ENCODE results near the gene GRM6. TPM values are rescaled to one million over a fixed set of nuclear protein-coding genes. Genes with fewer than 3 reads are reported as not detected.

The GRM6 gene
- total and polyA plus RNA-seq, 7 experiments from 2014 or later: not detected

- Mint-ChIP-seq H3K4me1 (peaks cover 0 to 12% (median 7%) of the 10 kb centered on the region in 7 donors), H3K27ac (no peak overlapping the region), H3K36me3 (peaks cover 0 to 14% (median 5%) of the 10 kb centered on the region in 5 donors), H3K27me3 (peaks cover 14 to 42% (median 34%) of the 10 kb centered on the region in 5 donors), H3K9me3 (peaks cover 0 to 28% (median 15%) of the 10 kb centered on the region in 11 donors), H3K4me3 (no peak overlapping the region)
- POLR2A ChIA-PET: no interaction called here
- Histone ChIP-seq H3K9me3 (ENCODE audit: control insufficient read depth in 2 of 3, low read length in 3 of 3) (no peaks in the 10 kb centered on the region), H3K27ac (ENCODE audit: low read depth, low read length) (no peak overlapping the region), H3K36me3 (ENCODE audit: control insufficient read depth in 2 of 3, insufficient read depth in 3 of 3, low read length in 3 of 3) (no peaks in the 10 kb centered on the region), H3K4me1 (ENCODE audit: control insufficient read depth in 2 of 2, insufficient read depth in 2 of 2, low read length in 2 of 2) (no peaks in the 10 kb centered on the region), H3K27me3 (ENCODE audit: control insufficient read depth in 2 of 2, insufficient read depth in 2 of 2, low read length in 2 of 2) (no peaks in the 10 kb centered on the region), H3K4me3 (ENCODE audit: low read length) (no peak overlapping the region)
- intact Hi-C loops (cut with micrococcal nuclease): no loop called here
- no peak for ATAC-seq
- CTCF ChIA-PET: no interaction called here
- DNase-seq: no peak
These were observed 3.3 kb upstream of the GRM6 start for GRCh38 chr5:178998441-178998840.

DNA sequence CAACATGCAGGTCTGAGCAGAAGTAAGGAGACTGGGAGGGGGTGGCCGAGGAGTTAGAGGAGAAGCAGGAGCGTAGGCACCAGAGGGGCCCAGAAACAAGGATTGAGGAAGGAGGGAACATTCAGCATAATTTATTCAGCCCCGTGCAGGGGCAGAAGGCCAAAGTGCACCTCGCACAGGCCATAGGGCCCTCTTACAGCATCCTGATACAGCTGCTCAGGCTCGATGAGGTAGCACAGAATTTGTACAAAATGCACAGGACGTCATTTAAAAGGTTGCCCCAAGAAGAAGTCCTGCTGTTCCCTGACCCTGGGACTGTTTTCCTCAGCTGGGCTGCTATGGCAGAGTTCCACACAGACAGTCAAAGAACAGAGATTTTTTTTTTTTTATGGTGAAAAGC is 2.1 kb upstream of the GRM6 start:
- peaks cover 0 to 9% (median 4%) of the 10 kb centered on the region in 5 donors for H3K36me3 Mint-ChIP-seq

DNA sequence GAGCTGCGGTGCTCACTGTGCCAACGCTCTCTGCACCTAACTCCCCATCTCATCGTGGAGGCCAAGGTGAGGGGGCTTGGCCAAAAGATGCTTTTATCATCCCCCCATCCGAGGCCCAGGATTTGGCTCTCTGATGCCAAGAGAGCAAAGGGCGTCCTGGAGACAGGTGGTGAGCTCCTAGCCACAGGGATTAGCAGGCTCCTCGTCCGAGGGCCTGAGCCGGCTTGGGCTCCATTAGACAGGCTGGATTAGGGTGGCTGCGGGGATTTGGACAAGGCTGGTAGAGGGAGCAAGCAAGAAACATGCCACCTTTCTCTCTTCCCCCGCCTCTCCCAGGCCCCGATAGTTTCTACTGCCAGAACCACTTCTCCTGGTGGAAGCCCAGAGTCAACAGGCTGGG is 1.0 kb upstream of the GRM6 start:
- no peaks in the 10 kb centered on the region for H3K27me3 ChIP-seq (ENCODE audit: control insufficient read depth in 2 of 2, insufficient read depth in 2 of 2, low read length in 2 of 2)
- ATAC-seq: no peak
- Mint-ChIP-seq H3K4me1 (peaks cover 0 to 15% (median 9%) of the 10 kb centered on the region in 7 donors), H3K9me3 (peaks cover 0 to 19% (median 4%) of the 10 kb centered on the region in 11 donors), H3K4me3 (no peak overlapping the region), H3K27me3 (peaks cover 22 to 46% (median 38%) of the 10 kb centered on the region in 5 donors), H3K36me3 (peaks cover 0 to 8% (median 4%) of the 10 kb centered on the region in 5 donors), H3K27ac (no peak overlapping the region)
- H3K27ac ChIP-seq (ENCODE audit: low read depth, low read length): no peak overlapping the region
- H3K4me1 ChIP-seq (ENCODE audit: control insufficient read depth in 2 of 2, insufficient read depth in 2 of 2, low read length in 2 of 2): no peaks in the 10 kb centered on the region
- POLR2A ChIA-PET: no interaction called here
- DNase-seq: no peak
- H3K36me3 ChIP-seq (ENCODE audit: control insufficient read depth in 2 of 3, insufficient read depth in 3 of 3, low read length in 3 of 3): no peaks in the 10 kb centered on the region
- intact Hi-C loops (cut with micrococcal nuclease): no loop called here
- no peaks in the 10 kb centered on the region for H3K9me3 ChIP-seq (ENCODE audit: control insufficient read depth in 2 of 3, low read length in 3 of 3)
- H3K4me3 ChIP-seq (ENCODE audit: low read length): no peak overlapping the region
- CTCF ChIA-PET: no interaction called here

More for the DNA sequence above, 2.1 kb upstream of the GRM6 start:
- no peaks in the 10 kb centered on the region for H3K27me3 ChIP-seq (ENCODE audit: control insufficient read depth in 2 of 2, insufficient read depth in 2 of 2, low read length in 2 of 2)
- no peak overlapping the region for H3K4me3 ChIP-seq (ENCODE audit: low read length)
- CTCF ChIA-PET: no interaction called here
- H3K27ac ChIP-seq (ENCODE audit: low read depth, low read length): no peak overlapping the region
- ATAC-seq (no peak), DNase-seq (no peak)
- Mint-ChIP-seq H3K4me3 (no peak overlapping the region), H3K9me3 (peaks cover 0 to 20% (median 6%) of the 10 kb centered on the region in 11 donors), H3K27me3 (peaks cover 22 to 45% (median 37%) of the 10 kb centered on the region in 5 donors), H3K27ac (no peak overlapping the region), H3K4me1 (peaks cover 0 to 15% (median 9%) of the 10 kb centered on the region in 7 donors)
- no peaks in the 10 kb centered on the region for H3K4me1 ChIP-seq (ENCODE audit: control insufficient read depth in 2 of 2, insufficient read depth in 2 of 2, low read length in 2 of 2)
- intact Hi-C loops (cut with micrococcal nuclease): no loop called here
- H3K36me3 ChIP-seq (ENCODE audit: control insufficient read depth in 2 of 3, insufficient read depth in 3 of 3, low read length in 3 of 3): no peaks in the 10 kb centered on the region
- H3K9me3 ChIP-seq (ENCODE audit: control insufficient read depth in 2 of 3, low read length in 3 of 3): no peaks in the 10 kb centered on the region
- POLR2A ChIA-PET: no interaction called here

DNA sequence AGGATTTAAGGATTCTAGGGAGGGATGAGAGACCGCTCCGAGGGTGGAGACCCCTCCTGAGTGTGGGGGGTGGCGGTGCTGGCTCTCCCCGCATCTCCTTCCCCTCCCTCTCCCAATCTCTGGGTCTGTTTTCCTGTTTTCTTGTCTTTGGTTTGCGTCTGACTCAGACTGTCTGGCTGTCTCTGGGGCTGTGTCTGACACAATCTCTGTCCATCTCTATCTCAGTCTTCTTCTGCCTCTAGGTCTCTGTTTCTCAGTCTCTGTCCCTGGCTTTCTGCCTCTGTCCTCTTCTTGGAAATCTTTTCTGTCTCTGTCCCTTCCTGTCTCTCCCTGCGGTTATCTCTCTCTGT is 196 bp upstream of the GRM6 start:
- Histone ChIP-seq H3K4me1 (ENCODE audit: control insufficient read depth in 2 of 2, insufficient read depth in 2 of 2, low read length in 2 of 2) (no peaks in the 10 kb centered on the region), H3K4me3 (ENCODE audit: low read length) (no peak overlapping the region), H3K36me3 (ENCODE audit: control insufficient read depth in 2 of 3, insufficient read depth in 3 of 3, low read length in 3 of 3) (no peaks in the 10 kb centered on the region), H3K9me3 (ENCODE audit: control insufficient read depth in 2 of 3, low read length in 3 of 3) (peaks cover 0 to under 1% (median 0%) of the 10 kb centered on the region in 3 experiments), H3K27ac (ENCODE audit: low read depth, low read length) (no peak overlapping the region), H3K27me3 (ENCODE audit: control insufficient read depth in 2 of 2, insufficient read depth in 2 of 2, low read length in 2 of 2) (no peaks in the 10 kb centered on the region)
- Mint-ChIP-seq H3K27me3 (peaks cover 22 to 42% (median 35%) of the 10 kb centered on the region in 5 donors), H3K4me3 (peak overlapping the region in 3 of 10 donors; percentile 44 to 66 (median 46)), H3K36me3 (peaks cover 0 to 8% (median 4%) of the 10 kb centered on the region in 5 donors), H3K9me3 (peaks cover 0 to 16% (median 3%) of the 10 kb centered on the region in 11 donors), H3K4me1 (peaks cover 0 to 15% (median 9%) of the 10 kb centered on the region in 7 donors), H3K27ac (peak overlapping the region in 2 of 9 donors; percentile 25 to 62)
- CTCF ChIA-PET: no interaction called here
- intact Hi-C loops (cut with micrococcal nuclease): no loop called here
- no peak for DNase-seq
- POLR2A ChIA-PET: no interaction called here
- ATAC-seq: no peak

- no peaks in the 10 kb centered on the region for H3K27me3 ChIP-seq (ENCODE audit: control insufficient read depth in 2 of 2, insufficient read depth in 2 of 2, low read length in 2 of 2)
These were observed 1.1 kb downstream of the GRM6 start for GRCh38 chr5:178993955-178994579.

GRCh38 chr5:178993236-178993765 is 1.8 kb downstream of the GRM6 start:
- intact Hi-C loops (cut with micrococcal nuclease): no loop called here
- peaks cover 0 to 9% (median 4%) of the 10 kb centered on the region in 5 donors for H3K36me3 Mint-ChIP-seq
- no peak overlapping the region for H3K4me3 ChIP-seq (ENCODE audit: low read length)
- DNase-seq (no peak), ATAC-seq (no peak)
- peaks cover 0 to 15% (median 9%) of the 10 kb centered on the region in 7 donors for H3K4me1 Mint-ChIP-seq
- peak overlapping the region in 1 of 10 donors; percentile 60 for H3K4me3 Mint-ChIP-seq
- H3K27me3 ChIP-seq (ENCODE audit: control insufficient read depth in 2 of 2, insufficient read depth in 2 of 2, low read length in 2 of 2): no peaks in the 10 kb centered on the region
- H3K4me1 ChIP-seq (ENCODE audit: control insufficient read depth in 2 of 2, insufficient read depth in 2 of 2, low read length in 2 of 2): no peaks in the 10 kb centered on the region
- H3K27ac Mint-ChIP-seq: peak overlapping the region in 1 of 9 donors; percentile 1
- no peaks in the 10 kb centered on the region for H3K36me3 ChIP-seq (ENCODE audit: control insufficient read depth in 2 of 3, insufficient read depth in 3 of 3, low read length in 3 of 3)
- POLR2A ChIA-PET: no interaction called here
- peaks cover 22 to 42% (median 30%) of the 10 kb centered on the region in 5 donors for H3K27me3 Mint-ChIP-seq
- H3K9me3 ChIP-seq (ENCODE audit: control insufficient read depth in 2 of 3, low read length in 3 of 3): peaks cover 0 to 15% (median 0%) of the 10 kb centered on the region in 3 experiments
- peaks cover 0 to 21% (median 7%) of the 10 kb centered on the region in 11 donors for H3K9me3 Mint-ChIP-seq
- H3K27ac ChIP-seq (ENCODE audit: low read depth, low read length): no peak overlapping the region
- CTCF ChIA-PET: no interaction called here

More at GRCh38 chr5:178993955-178994579, 1.1 kb downstream of the GRM6 start:
- intact Hi-C loops (cut with micrococcal nuclease): no loop called here
- CTCF ChIA-PET: no interaction called here
- Histone ChIP-seq H3K4me3 (ENCODE audit: low read length) (no peak overlapping the region), H3K27ac (ENCODE audit: low read depth, low read length) (no peak overlapping the region), H3K9me3 (ENCODE audit: control insufficient read depth in 2 of 3, low read length in 3 of 3) (peaks cover 0 to 12% (median 0%) of the 10 kb centered on the region in 3 experiments), H3K36me3 (ENCODE audit: control insufficient read depth in 2 of 3, insufficient read depth in 3 of 3, low read length in 3 of 3) (no peaks in the 10 kb centered on the region), H3K4me1 (ENCODE audit: control insufficient read depth in 2 of 2, insufficient read depth in 2 of 2, low read length in 2 of 2) (no peaks in the 10 kb centered on the region)
- Mint-ChIP-seq H3K27ac (no peak overlapping the region), H3K36me3 (peaks cover 0 to 9% (median 4%) of the 10 kb centered on the region in 5 donors), H3K4me3 (peak overlapping the region in 2 of 10 donors; percentile 23 to 60), H3K27me3 (peaks cover 22 to 42% (median 30%) of the 10 kb centered on the region in 5 donors), H3K9me3 (peaks cover 0 to 20% (median 6%) of the 10 kb centered on the region in 11 donors), H3K4me1 (peaks cover 0 to 15% (median 9%) of the 10 kb centered on the region in 7 donors)
- no peak for ATAC-seq
- DNase-seq: no peak
- POLR2A ChIA-PET: no interaction called here

Data from naive thymus-derived CD4-positive, alpha-beta T cell (primary cell).